Superior temporal gyrus (tissue), 1 donor: Measurements from ENCODE around the gene GMNN.
A peak's percentile ranks its signal among the peaks of the same experiment; 100 is the strongest.
"Not testable (repeated sequence)": the region's sequence is repeated elsewhere in the genome, so short reads cannot be mapped to it uniquely, and the experiment has no call there.

Experiments used
- DNase-seq: peaks from one replicate; pipeline ENCODE4 v3.0.0-alpha.2; 2016; ENCODE audit errors: extremely low spot score

Gene GMNN

DNA sequence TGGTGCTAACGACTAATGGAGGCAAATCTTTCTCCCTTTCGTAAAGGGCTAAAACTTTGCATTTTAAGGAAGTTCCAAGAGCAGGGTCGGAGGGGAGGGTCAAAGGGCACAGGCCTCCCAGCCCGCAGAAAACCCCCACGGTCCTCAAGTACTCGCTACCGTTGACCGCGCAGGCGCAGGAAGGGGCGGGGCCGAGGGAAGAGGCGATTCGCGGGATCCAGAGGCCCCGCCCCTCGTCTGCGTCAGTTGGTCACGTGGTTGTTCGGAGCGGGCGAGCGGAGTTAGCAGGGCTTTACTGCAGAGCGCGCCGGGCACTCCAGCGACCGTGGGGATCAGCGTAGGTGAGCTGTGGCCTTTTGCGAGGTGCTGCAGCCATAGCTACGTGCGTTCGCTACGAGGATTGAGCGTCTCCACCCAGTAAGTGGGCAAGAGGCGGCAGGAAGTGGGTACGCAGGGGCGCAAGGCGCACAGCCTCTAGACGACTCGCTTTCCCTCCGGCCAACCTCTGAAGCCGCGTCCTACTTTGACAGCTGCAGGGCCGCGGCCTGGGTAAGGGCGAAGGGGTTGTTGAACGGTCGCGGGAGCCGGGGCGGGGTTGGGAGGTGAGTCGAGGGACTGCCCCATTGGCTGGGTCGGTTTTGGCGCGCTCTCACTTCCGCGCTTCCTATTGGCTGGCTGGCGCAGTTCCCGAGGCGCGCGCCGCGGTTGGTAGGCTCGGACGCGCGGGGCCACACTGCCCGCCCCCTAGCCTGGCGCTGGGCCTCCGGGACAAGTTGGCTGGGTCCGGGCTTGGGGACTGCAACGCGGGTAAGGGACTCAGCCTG lies at the start of gene GMNN:
Gene GMNN, plus strand, starts transcription at position 242 of the 824 bp plus-strand sequence. CDS start 2,310 bp downstream, outside the sequence.
- DNase-seq: peak; percentile 98

- not testable (repeated sequence) for DNase-seq
These were observed 44.1 kb upstream of the GMNN start for GRCh38 chr6:24730653-24731052.

DNA sequence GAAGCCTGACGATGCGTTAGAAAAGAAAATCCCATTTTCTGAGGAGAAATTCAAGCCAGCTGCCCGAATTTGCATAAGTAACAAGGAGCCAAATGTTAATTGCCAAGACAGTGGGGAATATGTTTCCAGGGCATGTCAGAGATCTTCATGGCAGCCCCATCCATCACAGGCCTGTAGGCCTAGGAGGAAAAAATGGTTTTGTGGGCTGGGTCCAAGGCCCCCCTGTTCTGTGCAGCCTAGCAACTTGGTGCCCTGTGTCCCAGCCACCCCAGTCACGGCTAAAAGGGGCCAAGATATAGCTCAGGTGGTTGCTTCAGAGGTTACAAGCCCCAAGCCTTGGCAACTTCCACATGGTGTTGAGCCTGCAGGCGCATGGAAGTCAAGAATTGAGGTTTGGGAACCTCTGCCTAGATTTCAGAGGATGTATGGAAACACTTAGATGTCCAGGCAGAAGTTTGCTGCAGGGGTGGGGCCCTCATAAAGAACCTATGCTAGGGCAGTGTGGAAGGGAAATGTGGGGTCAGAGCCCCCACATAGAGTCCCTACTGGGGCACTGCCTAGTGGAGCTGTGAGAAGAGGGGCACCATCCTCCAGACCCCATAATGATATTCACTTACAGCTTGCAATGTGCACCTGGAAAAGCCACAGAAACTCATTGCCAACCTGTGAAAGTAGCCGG lies 43.1 kb upstream of the GMNN start:
- not testable (repeated sequence) for DNase-seq

GRCh38 chr6:24734166-24734565 lies 40.6 kb upstream of the GMNN start:
- no peak for DNase-seq

- DNase-seq: not testable (repeated sequence)
These were observed 40.0 kb upstream of the GMNN start for GRCh38 chr6:24734710-24735109.

DNA sequence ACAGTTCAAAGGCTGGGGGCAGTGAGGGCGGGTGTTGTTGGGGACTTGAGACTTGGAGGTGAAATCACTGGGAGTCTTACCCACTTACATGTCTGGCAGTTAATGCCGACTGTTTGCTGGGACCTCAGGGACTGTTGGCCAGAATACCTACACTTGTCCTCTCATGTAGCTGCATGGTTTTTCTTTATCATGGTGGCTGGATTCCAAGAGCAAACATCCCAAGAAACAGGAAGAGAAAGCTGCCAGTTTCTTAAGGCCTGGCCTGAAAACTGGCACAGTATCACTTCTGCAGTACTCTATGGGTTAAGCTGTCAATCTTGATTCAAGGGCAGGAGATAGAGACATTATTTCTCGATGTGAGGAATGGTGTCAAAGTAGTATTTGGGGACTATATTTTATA lies 36.0 kb upstream of the GMNN start:
- no peak for DNase-seq

DNA sequence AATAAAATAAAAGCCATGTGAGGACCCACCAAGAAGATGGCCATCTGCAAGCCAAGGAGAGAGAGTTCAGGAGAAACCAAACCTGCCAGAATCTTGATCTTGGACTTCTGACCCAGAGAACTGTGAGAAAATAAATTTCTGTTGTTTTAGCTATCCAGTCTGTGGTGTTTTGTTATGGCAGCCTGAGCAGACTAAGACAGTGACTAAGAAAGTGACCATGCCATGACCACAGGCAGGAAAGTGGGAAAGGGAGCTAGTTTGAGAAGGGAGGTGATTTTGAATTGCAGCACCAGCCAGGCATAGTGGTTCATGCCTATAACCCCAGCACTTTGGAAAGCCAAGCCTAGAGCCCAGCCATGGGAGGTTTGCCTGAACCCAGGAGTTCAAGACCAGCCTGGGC lies 33.9 kb upstream of the GMNN start:
- DNase-seq: no peak

- no peak for DNase-seq
These were observed 32.5 kb upstream of the GMNN start for GRCh38 chr6:24742216-24742738.

GRCh38 chr6:24743265-24743943 lies 31.3 kb upstream of the GMNN start:
- no peak for DNase-seq

DNA sequence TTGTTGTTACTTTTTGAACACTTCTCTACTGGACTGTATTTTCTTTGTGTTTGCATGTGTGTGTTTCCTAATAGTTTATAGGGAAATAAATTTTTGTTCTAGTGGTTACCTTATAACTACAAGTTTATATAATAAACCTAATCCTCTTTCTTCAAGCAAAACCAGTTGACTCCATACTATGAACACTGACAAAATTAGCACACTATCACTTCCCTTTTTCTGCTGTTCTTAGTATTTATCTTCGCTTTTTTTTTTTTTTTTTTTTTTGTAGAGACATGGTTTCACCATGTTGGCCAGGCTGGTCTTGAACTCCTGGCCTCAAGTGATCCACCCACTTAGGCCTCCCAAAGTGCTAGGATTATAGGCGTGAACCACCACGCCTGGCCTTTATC lies 30.8 kb upstream of the GMNN start:
- DNase-seq: no peak

DNA sequence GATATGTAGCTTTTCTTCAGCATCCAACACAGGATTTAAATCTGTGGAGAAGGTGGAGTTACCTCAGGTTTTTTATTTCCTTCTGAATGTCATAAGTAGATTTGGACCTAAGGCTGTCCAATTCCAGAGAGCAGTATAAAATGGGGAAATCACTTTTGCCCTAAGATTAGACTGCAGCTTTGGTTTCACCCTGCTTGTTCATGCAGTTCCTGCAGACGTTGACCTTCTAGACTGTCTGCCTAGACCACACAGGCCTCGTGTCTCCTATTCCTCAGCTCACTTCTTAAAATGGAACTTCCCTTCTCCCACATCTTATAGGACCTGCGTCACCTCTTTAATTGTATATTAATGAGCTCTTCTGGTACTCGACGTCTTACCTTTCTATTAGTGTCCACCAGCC lies 29.8 kb upstream of the GMNN start:
- no peak for DNase-seq

- DNase-seq: no peak
These were observed 25.4 kb upstream of the GMNN start for GRCh38 chr6:24749297-24749696.

- DNase-seq: not testable (repeated sequence)
These were observed 23.9 kb upstream of the GMNN start for GRCh38 chr6:24750878-24751277.

GRCh38 chr6:24752503-24752902 lies 22.2 kb upstream of the GMNN start:
- no peak for DNase-seq

DNA sequence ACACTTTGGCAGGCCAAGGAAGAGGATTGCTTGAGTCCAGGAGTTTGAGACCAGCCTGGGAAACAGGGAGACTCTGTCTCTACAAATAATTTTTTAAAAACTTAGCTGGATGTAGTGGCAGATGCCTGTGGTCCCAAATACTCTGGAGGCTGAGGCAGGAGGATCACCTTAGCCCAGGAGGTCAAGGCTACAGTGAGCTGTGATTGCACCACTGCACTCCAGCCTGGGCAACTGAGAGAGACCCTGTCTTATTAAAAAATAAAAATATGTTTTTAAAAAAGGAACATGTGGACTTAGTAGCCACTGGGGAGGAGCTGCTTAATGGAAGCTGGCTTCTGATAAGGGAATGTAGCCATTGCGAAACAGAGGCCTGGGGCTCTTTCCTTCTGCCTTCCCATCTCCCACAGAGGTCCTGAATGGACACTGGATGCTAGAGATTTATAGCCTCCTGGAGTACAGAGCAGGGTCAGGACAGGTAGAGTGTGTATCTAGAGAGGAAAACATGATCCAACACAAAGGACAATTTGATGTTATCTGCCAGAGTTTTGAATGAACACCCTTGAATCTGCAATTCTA lies 21.7 kb upstream of the GMNN start:
- DNase-seq: no peak

- DNase-seq: no peak
These were observed 21.2 kb upstream of the GMNN start for GRCh38 chr6:24753545-24753944.

DNA sequence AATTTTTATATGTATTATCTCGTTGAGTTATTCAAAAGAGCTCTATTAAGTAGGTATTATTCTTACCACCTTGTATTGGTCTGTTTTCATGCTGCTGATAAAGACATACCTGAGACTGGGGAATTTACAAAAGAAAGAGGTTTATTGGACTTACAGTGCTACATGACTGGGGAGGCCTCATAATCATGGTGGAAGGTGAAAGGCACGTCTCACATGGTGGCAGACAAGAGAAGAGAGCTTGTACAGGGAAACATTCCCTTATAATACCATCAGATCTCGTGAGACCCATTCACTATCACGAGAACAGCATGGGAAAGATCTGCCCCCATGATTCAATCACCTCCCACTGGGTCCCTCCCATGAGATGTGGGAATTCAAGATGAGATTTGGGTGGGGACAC lies 20.4 kb upstream of the GMNN start:
- not testable (repeated sequence) for DNase-seq

DNA sequence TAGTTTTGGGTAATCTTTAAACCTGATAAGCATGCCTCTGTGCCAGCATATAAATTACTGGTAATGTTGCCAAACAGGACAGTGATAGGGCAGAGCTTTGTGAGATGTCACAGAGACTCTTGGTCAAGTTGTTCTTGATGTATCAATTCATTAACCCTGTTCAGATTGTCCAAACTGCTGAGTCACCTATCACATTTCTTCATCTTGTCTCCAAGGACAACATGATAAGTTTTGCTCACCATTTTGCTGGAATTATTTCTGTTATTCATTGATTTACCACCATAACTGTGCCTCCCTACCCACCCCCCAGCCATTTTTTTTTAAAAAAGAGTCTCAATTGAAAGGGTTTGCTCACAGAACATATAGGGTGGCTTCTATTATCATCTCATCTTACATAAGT lies 19.5 kb upstream of the GMNN start:
- no peak for DNase-seq

GRCh38 chr6:24757611-24758010 lies 17.1 kb upstream of the GMNN start:
- DNase-seq: no peak

DNA sequence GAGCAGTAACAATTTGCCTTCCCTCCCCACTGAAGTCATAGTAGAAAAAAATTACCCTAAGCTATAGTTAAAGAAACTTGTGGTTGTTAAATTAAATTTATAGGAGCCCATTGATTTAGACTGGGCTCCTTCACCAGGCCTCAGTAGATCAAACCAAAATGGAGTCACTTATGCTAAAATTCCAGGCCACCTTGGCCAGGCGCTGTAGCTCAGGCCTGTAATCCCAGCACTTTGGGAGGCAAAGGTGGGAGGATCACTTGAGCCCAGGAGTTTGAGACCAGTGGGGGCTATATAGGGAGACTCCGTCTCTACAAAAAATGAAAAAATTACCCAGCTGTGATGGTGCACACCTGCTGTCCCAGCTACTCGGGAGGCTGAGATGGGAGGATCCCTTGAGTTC lies 15.0 kb upstream of the GMNN start:
- no peak for DNase-seq

DNA sequence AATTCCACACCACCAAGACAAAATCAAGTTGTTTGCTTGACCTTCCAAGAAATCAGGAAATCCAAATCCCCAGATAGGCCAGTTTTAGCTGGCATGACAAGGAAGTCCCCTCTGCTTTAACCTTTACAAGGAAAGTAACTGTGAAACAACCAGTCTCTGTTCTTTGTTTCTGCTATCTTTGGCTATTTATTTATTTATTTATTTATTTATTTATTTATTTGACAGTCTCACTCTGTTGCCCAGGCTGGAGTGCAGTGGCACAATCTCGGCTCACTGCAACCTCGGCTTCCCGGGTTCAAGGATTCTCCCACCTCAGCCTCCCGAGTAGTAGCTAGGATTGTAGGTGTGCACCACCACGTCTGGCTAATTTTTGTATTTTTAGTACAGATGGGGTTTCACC lies 14.5 kb upstream of the GMNN start:
- no peak for DNase-seq

- DNase-seq: no peak
These were observed 13.4 kb upstream of the GMNN start for GRCh38 chr6:24761193-24761835.
